GM19023 (cell line): Measurements from ENCODE around the gene GIMAP8.

ENCODE experiments used
- ATAC-seq: cut with Tn5 transposase; IDR thresholded peaks from one replicate; pipeline ENCODE4 v1.9.1; 2021; ENCODE audit warnings: mild to moderate bottlenecking, moderate library complexity; ENCODE audit not compliant: unreplicated experiment

The GIMAP8 gene

DNA sequence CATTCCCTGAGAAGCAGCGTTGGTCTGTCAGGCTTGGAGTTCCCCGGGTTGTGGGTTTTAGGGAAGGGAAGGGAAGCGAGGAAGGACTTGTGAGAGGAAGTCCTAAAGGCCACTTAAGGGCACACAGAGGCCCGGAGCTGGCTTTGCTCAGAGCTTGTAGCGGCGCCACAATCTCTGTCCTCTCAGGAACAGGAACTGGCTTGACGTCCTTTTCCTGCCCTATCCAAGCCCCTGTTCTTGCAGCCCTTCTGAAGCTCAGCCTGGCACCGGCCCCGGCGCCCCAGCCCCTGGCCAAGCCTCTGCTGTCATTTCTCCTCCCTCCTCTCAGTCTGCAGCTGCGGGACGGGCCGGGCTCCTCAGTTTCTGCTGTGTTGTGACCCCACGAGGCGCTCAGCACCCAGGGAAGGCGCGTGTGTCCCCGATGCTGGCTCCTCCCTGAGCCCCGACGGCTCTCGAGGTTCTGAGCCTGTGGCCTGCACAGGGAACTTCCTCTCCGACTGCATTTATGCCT lies at the start of gene GIMAP8:
Gene GIMAP8 (plus strand): TSS at position 140 of the 511 bp plus-strand sequence. CDS start 16,069 bp downstream, outside the sequence.
- ATAC-seq, result no peak

DNA sequence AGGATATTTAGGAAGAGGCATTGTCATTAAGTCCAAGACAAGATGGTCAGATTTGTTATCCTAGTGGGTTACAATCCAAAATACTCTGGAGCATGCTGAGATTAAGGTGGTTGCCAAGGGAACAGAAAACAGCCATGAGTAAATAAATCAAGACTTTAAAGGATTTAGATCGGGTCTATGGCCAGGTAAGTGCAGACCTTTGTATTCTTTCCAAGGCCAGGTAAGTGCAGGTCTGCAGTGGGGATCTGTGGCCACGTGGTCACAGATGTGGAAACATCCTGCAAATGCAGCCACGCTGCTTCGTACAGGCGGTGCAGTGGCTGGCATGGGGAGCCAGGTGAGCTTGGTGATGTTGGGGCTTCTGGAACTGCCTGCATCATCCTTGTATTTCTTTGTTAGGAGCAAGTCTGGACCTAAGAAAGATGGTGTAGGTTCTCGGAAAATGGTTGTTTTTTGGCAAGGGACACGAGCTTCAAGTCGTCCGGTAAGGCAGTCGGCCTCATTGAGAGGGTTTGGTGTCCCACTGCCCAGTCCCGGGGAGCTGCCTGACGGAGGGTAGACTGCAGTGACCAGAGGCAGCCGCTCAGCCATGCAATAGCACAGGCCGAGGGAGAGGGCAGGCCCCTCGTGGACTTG lies 49.5 kb upstream of the GIMAP8 start:
- ATAC-seq, result no peak

DNA sequence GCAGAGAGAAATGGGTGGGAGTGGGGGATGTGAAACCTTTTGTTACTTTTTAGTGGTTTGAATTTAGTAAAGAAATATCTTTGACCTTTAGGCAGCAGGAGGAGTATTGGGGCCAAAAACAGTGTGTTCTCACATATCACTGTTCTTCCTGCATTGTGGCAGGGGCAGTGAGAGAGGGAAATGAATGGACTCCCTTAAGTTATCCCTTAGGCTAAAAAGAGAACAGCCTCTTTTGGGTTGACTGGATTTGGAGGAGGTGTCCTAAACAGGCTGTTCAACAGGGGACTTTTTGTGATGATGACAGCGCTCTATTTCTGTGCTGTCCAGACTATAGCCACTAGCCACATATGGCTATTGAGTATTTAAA lies 49.0 kb upstream of the GIMAP8 start:
- no peak for ATAC-seq

DNA sequence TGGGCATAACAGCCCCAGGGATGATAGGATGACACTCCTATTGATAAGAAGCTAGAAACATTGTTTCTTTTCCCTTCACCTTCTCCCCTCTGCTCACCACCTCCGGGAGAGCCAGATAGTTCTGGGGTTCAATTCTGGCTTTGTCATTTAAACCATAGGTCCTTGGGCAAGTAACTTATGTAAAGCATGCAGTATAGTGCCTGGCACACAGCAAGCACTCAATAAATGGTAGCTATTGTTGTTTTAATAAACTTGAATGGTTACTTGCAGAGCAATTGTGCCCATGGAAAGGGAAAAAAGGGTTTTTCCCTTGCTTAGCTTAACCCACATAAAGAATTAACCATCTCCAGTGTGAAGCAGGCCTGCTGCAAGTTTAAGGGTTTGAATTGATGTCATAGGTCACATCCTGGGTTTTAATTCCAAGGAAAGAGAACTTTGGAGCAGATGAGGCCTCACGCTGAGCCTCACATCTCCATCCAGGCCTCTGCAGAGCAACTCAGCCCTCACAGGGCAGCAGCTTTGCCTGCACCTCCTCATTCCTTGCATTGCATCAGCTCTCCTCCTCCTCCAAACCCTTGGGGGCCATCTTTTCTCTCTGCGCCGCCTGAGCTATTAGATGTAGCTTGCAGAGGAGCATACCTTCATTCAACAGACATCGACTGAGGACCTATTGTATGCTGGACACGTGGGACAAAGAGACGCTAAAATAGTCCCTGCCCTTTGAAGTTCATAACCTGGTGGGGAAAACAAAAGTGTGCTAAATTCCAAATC lies 48.4 kb upstream of the GIMAP8 start:
- ATAC-seq, result no peak

DNA sequence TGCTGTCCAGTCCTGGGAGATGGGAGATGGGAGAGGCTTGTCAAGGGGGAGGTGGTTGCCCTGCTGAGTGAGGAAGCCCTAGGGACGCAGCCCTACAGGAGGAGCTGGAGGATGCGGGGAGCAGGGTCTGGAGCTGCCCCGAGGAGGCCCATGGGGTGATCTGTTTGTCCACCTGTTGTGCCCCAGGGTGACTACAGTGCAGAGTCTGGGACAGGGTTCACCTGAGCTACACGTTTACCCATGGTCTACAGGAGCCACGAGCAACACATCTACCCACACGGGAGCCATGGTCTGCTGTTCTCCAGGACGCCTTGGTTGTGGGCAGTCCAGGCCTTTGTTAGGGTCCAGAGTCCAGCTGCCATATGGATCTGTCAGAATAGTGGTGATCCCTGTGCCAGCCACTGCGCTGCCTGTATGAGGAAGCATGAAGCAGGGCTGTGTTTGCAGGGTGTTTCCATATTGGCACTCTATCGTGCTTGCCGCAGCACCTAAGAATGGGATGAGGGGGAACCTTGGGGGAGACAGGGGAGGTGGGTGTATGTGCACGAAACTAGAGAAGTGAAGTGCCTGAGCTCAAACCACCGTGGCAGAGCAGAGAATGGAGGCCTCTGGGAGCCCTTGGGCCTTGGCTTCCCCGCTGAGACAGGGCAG lies 47.6 kb upstream of the GIMAP8 start:
- ATAC-seq, result no peak

DNA sequence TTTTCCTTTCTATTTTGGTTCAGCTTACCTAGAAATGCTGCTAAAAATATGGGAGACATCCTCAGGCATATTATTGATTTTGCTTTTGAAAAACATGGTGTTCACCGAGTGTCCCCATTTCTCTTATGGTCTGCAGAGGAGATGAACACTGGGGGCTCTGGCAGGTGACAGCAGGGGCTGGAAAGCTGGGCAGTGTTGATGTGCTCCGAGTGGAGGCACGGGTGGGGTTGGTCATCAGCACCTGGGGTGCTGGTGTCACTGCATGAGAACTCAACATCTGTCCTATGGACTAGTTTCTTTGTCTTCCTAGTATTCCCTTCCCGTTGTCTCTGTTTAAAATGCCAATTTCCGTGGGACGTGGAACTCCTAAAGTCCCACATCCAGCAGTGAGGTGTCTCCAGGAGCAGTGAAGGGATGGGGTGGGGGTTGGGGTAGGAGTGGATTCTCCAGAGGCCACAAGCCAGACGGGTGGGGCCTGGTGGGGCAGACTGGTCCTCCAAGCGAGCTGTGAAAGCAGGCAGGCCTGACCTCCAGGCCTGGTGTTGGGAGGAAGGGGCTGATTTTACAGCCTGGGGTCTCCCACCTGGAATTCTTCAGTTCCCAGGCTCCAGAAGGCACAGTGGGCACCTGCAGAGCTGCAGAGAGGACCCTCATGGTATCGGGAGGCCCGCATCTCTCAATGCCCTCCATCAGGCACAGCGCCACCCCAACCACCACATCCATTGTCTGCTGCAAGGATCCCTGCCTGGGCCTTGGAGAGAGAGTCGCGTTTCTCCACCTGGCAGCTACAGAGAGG lies 46.9 kb upstream of the GIMAP8 start:
- no peak for ATAC-seq

DNA sequence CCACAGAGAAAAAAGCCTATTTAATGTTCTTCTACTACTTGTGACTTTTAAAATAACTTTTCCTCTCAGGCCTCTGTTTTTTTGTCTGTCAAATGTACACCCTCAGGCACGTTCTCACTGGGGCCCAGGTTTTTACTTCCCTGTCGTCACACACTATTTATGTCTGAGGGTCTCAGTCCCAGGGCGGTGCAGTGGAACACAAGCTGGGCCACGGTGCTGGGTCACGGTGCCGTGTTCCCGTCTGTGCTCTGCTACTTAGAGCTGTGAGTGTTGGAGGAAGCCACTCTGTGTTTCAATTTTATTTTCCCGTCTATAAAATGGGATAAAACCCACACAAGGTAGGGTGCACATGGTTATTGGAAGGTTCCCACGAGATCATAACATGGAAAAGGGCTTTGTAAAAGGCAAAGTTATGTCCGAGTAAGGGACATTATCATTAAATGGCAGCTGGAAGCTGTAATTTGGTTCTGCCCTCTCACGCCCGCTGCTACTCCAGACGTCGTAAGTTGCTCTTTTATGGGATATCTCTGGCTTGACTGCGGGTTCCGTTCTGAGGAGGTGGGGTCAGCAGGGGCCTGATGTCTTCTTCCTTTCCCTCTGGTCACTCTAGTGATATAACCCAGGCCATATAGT lies 46.1 kb upstream of the GIMAP8 start:
- no peak for ATAC-seq

DNA sequence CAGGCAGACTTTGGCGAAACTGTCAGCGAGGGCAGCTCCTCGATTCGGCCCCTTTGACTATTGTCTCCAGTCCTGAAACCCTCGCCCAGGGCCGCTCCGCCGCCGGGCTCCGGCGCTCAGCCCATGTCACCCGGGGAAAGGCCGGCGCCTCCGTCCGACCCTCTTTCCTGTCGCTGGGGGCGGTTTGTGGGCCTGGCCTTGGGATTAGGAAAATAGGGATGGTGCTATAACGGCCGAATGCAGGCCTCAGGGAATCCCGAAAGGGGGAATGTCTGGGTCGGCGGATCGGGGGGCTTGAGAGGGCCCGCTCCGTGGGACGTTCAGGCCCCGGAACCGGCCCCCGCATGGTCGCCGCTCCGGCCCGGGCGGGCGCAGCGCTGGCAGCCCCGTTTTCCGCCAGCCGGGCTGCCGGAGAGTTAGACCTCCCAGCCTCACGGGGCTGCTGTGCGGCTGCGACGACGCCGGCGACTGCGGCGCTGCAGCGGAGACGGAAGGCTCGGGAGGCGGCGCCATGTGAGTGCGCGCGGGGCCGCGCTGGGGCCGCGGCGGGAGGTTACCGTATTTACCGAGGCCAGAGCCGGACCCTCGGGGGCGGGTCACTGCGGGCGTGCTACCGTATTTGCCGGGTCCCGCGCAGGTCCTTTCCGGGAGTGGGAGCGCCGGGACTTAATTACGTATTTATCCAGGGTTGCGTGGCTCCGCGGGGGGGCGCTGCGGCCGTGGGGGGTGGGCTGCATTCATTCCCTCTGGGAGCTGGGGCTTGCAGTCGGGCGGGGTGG lies 45.4 kb upstream of the GIMAP8 start:
- peak; percentile 52 for ATAC-seq

DNA sequence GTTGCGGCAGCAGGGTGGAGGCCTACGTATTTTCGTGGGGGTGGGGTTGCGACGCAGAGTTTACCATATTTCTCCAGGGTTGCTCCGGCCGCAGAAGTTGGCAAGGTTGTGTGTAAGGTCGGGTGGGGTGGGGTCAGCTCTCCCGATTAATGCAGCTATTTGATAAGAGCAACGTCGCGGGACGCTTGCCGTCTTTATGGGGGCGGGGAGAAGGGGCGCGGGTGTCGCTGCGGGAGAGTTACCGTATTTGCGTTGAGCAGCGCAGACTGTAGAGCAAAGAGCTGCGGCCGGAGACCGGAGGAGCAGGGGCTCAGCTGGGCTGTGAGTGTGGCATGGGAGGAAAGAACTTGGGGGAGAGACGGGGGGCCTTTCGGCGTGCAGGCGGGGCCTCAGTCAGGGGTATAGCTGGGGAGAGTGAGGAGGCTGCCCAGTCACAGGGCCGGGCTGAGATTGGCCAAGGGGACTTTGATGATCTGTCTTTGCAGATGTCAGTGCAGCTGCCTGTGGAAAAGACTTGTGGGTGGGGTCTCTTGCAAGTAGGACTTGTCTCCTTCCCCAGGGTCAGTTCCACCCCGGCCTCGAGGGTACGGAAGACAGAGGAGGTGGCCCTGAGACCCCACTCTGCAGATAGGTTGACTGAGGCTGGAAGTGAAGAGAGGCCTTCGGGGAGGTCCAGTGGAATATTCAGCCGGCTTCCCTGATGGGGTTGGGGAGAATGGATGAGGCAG lies 44.7 kb upstream of the GIMAP8 start:
- no peak for ATAC-seq

DNA sequence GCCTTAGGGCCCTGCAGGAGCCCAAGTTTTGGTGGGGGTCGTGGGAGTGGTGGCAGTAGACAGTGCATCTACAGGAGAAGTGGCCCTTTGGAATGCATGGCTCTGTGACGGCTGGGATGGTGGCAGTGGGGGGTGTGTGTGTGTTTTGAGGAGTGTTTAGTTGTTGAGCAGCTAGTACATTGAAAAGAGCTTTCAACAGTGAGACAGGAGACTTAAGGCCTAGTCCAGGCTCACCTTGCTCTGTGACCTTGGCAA lies 44.2 kb upstream of the GIMAP8 start:
- ATAC-seq, result no peak

DNA sequence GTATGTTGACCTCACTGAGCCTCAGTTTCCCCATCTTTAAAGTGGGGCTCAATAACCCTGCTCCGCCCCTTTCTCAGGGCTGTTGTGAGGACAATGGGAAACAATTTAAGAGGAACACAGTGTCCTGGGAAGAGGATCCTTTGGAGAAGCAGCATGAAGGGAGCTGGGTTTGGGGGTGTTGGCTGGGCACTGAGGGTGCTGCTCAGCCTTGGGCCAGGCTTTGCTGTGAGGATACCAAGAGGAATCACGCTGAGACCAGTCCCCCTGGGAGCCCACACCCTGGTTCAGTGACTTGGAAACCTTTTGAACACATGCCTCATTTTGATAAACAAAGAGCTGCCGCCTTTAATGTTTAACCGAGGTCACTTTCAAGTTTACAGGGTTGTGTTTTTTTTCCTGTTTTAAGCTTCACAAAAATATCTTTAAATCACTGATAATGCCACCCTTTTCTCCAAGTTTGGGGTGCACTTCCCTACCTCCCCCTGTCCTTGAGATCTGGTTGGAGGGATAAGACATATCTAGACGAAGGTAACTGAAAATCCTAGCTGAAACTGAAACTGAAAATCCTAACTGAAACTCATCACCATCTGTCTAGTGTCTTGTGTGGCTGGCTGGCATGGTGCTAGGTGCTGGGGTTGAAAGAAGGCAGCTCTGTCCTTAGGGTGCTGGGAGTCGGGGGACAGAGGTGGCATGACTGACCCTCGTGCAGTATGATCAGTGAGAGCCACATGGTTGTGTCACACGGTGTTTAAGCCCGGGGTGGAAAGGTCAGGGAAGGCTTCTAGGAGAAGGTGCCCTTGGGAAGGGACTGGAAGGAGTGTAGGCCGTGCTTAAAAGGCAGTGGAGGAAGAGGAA lies 43.6 kb upstream of the GIMAP8 start:
- ATAC-seq, result peak; percentile 42

DNA sequence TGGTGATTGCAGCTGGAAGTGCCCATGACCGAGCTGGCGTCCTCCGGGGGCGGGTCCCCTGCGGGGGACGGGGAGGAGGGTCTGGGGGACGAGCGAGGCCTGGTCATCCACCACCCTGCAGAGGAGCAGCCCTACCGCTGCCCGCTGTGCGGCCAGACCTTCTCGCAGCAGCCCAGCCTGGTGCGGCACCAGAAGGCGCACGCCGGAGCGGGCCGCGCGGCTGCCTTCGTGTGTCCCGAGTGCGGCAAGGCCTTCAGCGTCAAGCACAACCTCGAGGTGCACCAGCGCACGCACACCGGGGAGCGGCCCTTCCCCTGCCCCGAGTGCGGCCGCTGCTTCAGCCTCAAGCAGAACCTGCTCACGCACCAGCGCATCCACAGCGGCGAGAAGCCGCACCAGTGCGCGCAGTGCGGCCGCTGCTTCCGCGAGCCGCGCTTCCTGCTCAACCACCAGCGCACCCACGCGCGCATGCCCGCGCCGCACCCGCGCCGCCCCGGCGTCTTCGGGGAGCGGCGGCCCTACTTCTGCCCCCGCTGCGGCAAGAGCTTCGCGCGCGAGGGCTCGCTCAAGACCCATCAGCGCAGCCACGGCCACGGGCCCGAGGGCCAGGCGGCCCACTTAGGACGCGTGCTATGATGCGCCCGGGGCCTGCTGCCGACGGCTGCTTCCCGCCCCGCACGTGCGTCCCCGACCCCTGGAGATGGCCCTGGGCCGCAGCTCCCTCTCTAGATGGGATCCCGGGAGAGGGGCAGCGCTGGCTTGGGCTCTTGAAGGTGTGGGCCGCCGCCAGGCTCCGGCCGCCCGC lies 42.6 kb upstream of the GIMAP8 start:
- ATAC-seq, result no peak

DNA sequence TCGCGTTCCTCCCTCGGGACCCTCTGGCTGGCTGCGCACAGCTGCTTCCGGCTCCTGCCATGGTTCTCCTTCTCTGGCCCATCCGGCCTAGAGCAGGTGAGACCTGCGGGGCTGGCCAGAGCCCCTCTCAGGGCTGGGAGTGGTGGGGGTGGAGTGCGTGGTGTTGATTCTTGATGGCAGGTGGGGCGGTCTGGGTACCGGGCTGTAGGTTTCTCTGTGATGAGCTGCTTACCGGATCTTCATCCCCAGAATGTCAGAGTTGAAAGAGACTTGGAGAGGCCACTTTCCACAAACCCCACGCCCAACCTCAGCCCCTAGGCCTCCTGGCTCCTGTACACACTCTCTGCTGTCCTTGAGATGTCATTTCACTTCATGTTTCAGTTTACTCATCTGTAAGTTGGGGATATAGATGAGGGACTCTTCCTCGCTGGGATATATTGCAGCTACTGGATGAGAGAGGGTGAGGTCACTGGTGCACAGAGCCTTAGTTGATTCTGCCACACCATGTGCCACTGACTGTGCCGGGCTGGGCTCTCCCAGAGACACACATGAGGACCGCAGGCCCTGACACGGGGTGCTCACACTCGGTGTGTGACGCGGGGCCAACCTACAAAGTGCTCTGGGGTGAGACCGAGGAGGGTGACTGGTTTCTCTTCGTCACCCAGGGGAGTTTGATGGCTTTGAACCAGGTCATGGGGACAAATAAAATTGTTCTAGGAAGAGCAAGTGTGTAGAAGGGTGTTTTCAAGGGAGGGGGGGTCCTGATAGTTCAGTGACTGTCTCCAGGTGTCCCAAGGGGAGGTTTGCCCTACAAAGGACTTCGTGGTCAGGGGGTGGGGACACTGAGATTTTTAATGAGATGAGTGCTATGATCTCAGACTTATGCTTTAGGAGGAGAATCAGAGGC lies 41.8 kb upstream of the GIMAP8 start:
- no peak for ATAC-seq

DNA sequence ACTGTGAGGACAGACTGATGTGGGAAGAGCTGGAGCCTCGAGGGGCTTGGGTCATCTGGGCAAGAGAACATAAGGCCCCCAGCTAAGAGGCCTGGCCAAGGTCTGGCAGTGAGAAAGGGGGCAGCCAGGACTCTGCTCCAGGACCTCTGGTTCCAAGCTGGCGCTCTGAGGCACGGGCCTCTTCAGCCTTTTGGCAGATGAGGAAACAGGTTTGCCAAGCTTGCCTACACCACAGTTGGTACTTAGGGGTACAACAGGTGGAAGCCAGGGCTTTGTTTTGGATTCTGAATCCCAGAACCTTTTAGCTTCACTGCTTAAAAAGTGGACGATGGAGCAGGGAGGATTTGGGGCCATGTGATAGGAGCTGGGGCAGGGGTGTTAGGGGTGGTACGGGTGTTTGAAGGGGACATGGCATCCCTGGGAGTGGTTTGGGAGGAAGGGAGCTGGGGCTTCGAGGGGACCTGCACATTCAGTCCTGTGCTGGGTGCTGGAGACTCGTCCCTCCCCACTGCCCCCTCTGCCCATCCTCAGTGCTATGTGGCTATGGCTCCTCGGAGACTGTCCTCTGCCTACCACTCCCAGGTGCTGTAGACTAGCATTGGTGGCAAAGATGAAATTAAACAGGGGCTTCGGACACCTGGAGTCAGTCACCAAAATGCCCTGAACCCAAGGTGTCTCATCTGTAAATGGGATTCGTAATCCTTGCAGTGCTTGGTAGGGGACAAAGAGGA lies 41.0 kb upstream of the GIMAP8 start:
- ATAC-seq, result no peak

DNA sequence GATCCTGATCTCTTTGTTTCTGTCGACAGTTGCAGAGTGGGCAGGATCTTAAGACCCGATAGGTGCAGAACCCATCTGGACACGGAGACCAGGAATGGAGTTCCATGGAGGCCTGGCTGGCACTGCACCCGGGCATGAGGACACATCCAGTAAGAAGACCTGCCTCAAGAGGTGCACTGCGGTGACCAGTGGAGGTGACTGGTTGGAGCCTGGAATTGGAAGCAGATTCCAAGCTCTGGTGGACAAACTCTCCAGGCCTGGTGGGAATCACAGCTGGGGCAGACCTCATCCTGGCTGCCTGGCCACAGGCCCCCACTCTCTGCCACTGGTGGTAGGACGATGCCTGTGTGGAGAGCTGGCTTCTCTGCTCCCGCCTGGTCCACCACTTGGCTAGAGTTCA lies 40.3 kb upstream of the GIMAP8 start:
- no peak for ATAC-seq

DNA sequence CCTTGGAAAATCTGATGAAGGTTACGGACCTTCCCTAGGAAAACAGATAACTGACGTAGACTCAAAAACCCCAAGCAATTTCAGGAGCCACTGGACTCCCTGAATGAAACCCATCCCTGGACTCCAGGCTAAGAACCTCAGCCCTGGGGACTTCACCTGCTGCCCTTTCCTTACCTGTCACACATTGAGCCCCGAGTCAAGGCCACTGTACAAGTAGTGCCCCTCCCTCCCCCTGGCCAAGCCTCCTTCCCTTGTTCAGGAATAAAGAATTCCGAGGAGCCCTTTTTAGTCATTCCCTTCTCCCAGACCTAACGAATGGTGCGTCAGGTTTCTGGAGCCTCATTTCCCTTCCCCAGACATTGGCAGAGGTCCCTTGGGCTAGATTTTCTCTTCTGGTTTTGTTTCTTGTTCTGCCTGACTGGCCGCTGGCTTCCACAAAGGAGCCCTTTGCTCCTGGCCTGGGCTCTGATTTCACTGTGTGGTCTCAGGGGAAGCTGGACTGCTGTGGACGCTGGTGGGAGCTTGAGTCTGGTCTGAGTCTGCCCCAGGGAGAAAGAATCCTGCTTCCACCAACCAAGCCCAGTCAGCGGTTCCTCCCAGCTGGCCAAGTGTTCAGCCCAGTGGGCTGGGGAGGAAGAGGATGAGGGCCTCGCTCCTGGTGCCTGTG lies 39.6 kb upstream of the GIMAP8 start:
- no peak for ATAC-seq
